Small intestine (tissue), 7 donors: ENCODE measurements around the gene DOCK9. TPM values are rescaled to one million over a fixed set of nuclear protein-coding genes. Genes with fewer than 3 reads are reported as not detected.

Experiments used
- DNase-seq, 2 donors: peaks; one replicate each; pipeline versions ENCODE4 v3.0.0 to v3.0.0-alpha.2; 2013
- FAIRE-seq: peaks from 2 replicates; lab custom pipeline; 2012; peaks lifted over from hg19 to GRCh38; lab: Jason Lieb, UNC
- H3K27ac ChIP-seq, 3 donors: one replicate each; pipeline ENCODE4 v1.5.1; 2013; ENCODE audit warnings: low read length in 2 of 3, mild to moderate bottlenecking in 2 of 3, control low read depth in 1 of 3, inconsistent platforms in 1 of 3, low read depth in 1 of 3, moderate library complexity in 1 of 3
- H3K27me3 ChIP-seq, 3 donors: one replicate each; pipeline ENCODE4 v1.6.1; 2013; ENCODE audit warnings: low read length in 3 of 3, inconsistent platforms in 1 of 3; ENCODE audit not compliant: control insufficient read depth in 3 of 3, insufficient read depth in 3 of 3
- H3K36me3 ChIP-seq, 3 donors: one replicate each; pipeline ENCODE4 v1.6.1; 2013; ENCODE audit warnings: low read length in 3 of 3, inconsistent platforms in 1 of 3, low read depth in 1 of 3, mild to moderate bottlenecking in 1 of 3, moderate library complexity in 1 of 3; ENCODE audit not compliant: control insufficient read depth in 3 of 3, insufficient read depth in 2 of 3
- H3K4me1 ChIP-seq, 3 donors: one replicate each; pipeline ENCODE4 v1.6.1; 2013; ENCODE audit warnings: low read length in 2 of 3, inconsistent platforms in 1 of 3, low read depth in 1 of 3, mild to moderate bottlenecking in 1 of 3, moderate library complexity in 1 of 3; ENCODE audit not compliant: control insufficient read depth in 3 of 3, insufficient read depth in 2 of 3
- H3K4me3 ChIP-seq, 3 donors: one replicate each; pipeline ENCODE4 v1.5.1; 2013; ENCODE audit warnings: low read length in 3 of 3, control low read depth in 1 of 3, inconsistent platforms in 1 of 3, low read depth in 1 of 3, mild to moderate bottlenecking in 1 of 3, moderate library complexity in 1 of 3
- H3K9me3 ChIP-seq, 2 donors: one replicate each; pipeline ENCODE4 v1.6.1; 2013; ENCODE audit warnings: low read depth in 1 of 2, low read length in 1 of 2; ENCODE audit not compliant: control insufficient read depth in 2 of 2, insufficient read depth in 1 of 2
- WGBS, 3 donors: extraction: QIAGEN DNeasy Blood & Tissue Kit; methylation state at CpG; one replicate each; pipeline ENCODE4 v1.1.7; 2013; 5-methylcytosine and 5-hydroxymethylcytosine counted together
- polyA plus RNA-seq, 4 donors: library from polyadenylated mRNA; stranded (reverse) in 3 of 4; unstranded in 1 of 4; fragments of 200-250 nt in 3 of 4; fragments of 120-200 nt in 1 of 4; gene quantifications; one replicate each; pipeline versions ENCODE4 v1.2.1 to v1.2.3, GENCODE V29; 2013
- donor health status: healthy with polysubstance abuse.
- donor health status: control.
- donor health status: control.
- donor health status: Bipolar disorder and iron deficiency.
- donor health status: healthy.

DOCK9 gene
- polyA plus RNA-seq, 4 donors, result 18.6 to 84.3 (median 37.0) TPM

GRCh38 chr13:98749501-98749900, 228.4 kb downstream of the DOCK9 start:
- 67 to 70% (median 69%) methylated on average over 3 of the region's 3 CpGs for WGBS, 3 donors
- no peak for DNase-seq
- peak overlapping the region in 1 of 3 donors; percentile 13 for H3K4me3 ChIP-seq

GRCh38 chr13:98746968-98747367, 230.9 kb downstream of the DOCK9 start:
- FAIRE-seq (no peak), DNase-seq (peak; percentile 90 to 94)
- Histone ChIP-seq H3K36me3 (peaks cover 0 to 36% (median 2%) of the 10 kb centered on the region in 3 donors), H3K4me3 (no peak overlapping the region), H3K27ac (peak overlapping the region in 2 of 3 donors; percentile 16 to 95), H3K27me3 (peaks cover 0 to 7% (median 6%) of the 10 kb centered on the region in 3 donors), H3K9me3 (no peaks in the 10 kb centered on the region), H3K4me1 (peaks cover 0 to 52% (median 12%) of the 10 kb centered on the region in 3 donors)
- WGBS, 3 donors, result 44 to 80% (median 48%) methylated on average over 8 of the region's 8 CpGs

More at GRCh38 chr13:98749501-98749900, 228.4 kb downstream of the DOCK9 start:
- no peak for FAIRE-seq
- peak overlapping the region in 2 of 3 donors; percentile 56 to 95 for H3K27ac ChIP-seq
- H3K36me3 ChIP-seq, result peaks cover 0 to 27% (median 2%) of the 10 kb centered on the region in 3 donors
- peaks cover 0 to 32% (median 2%) of the 10 kb centered on the region in 3 donors for H3K4me1 ChIP-seq
- no peaks in the 10 kb centered on the region for H3K9me3 ChIP-seq
- H3K27me3 ChIP-seq, result peaks cover 0 to 15% (median 11%) of the 10 kb centered on the region in 3 donors

Other genes starting within 250 kb of the DOCK9 start
- gene SLC15A1, start 225.4 kb downstream of the DOCK9 start, polyA plus RNA-seq, result 100 to 1,000 TPM in 3 of 4 donors, 10 to 100 TPM in 1; 36.9 to 422 (median 281) TPM
- 10 to 100 TPM; 56.2 to 92.6 (median 76.0) TPM for gene UBAC2, start 222.8 kb upstream of the DOCK9 start, polyA plus RNA-seq